Central memory CD4-positive, alpha-beta T cell (primary cell): ENCODE measurements around the gene USP2.
"Not testable (repeated sequence)": the region's sequence is repeated elsewhere in the genome, so short reads cannot be mapped to it uniquely, and the experiment has no call there.

Experiments used
- DNase-seq: peaks from one replicate; pipeline ENCODE4 v3.0.0; 2022

The USP2 gene

GRCh38 chr11:119414321-119414720 lies 32.8 kb upstream of the USP2 start:
- DNase-seq = no peak

- DNase-seq = no peak
Observed at GRCh38 chr11:119412072-119412471, 30.6 kb upstream of the USP2 start.

GRCh38 chr11:119410501-119410900 lies 29.0 kb upstream of the USP2 start:
- DNase-seq = no peak

- DNase-seq = no peak
Observed at GRCh38 chr11:119409731-119410130, 28.2 kb upstream of the USP2 start.

GRCh38 chr11:119406005-119406404 lies 24.5 kb upstream of the USP2 start:
- DNase-seq = no peak

- DNase-seq = not testable (repeated sequence)
Observed at GRCh38 chr11:119405448-119405847, 24.0 kb upstream of the USP2 start.

- no peak for DNase-seq
Observed at GRCh38 chr11:119404872-119405271, 23.4 kb upstream of the USP2 start.

GRCh38 chr11:119403021-119403420 lies 21.5 kb upstream of the USP2 start:
- no peak for DNase-seq

GRCh38 chr11:119402470-119402869 lies 21.0 kb upstream of the USP2 start:
- DNase-seq = no peak

GRCh38 chr11:119400860-119401259 lies 19.4 kb upstream of the USP2 start:
- no peak for DNase-seq

- no peak for DNase-seq
Observed at GRCh38 chr11:119397740-119398139, 16.2 kb upstream of the USP2 start.

GRCh38 chr11:119396835-119397234 lies 15.3 kb upstream of the USP2 start:
- no peak for DNase-seq

- no peak for DNase-seq
Observed at GRCh38 chr11:119391275-119391674, 9.8 kb upstream of the USP2 start.

GRCh38 chr11:119389611-119390254 lies 8.2 kb upstream of the USP2 start:
- no peak for DNase-seq

- DNase-seq = no peak
Observed at GRCh38 chr11:119388103-119388502, 6.6 kb upstream of the USP2 start.

- DNase-seq = no peak
Observed at GRCh38 chr11:119384332-119384731, 2.8 kb upstream of the USP2 start.

GRCh38 chr11:119382513-119382912 lies 1.0 kb upstream of the USP2 start:
- not testable (repeated sequence) for DNase-seq

- no peak for DNase-seq
Observed at GRCh38 chr11:119382101-119382500, 611 bp upstream of the USP2 start.

- DNase-seq = no peak
Observed at GRCh38 chr11:119380827-119381180, 686 bp downstream of the USP2 start.

GRCh38 chr11:119380160-119380826 lies 1.2 kb downstream of the USP2 start:
- no peak for DNase-seq

GRCh38 chr11:119378851-119379465 lies 2.5 kb downstream of the USP2 start:
- DNase-seq = no peak

GRCh38 chr11:119377961-119378667 lies 3.4 kb downstream of the USP2 start:
- no peak for DNase-seq

GRCh38 chr11:119377112-119377901 lies 4.2 kb downstream of the USP2 start:
- DNase-seq = no peak
